ENCODE results near the gene ALG9.

The ALG9 gene

GRCh38 chr11:111910676-111911562 lies 39.5 kb upstream of the ALG9 start:
- no peak for DNase-seq (ENCODE audit: low read depth)
- H3K4me3 ChIP-seq (ENCODE audit: control insufficient read depth, low read depth, low read length) = no peak overlapping the region
- no peak for TF ChIP-seq CTCF (conservative IDR thresholded peaks at IDR 0.05; ENCODE audit: control insufficient read depth, insufficient read depth, low read depth, low read length)

- DNase-seq (ENCODE audit: low read depth) = no peak
- TF ChIP-seq CTCF (conservative IDR thresholded peaks at IDR 0.05; ENCODE audit: control insufficient read depth, insufficient read depth, low read depth, low read length) = no peak
- H3K4me3 ChIP-seq (ENCODE audit: control insufficient read depth, low read depth, low read length) = no peak overlapping the region
Observed at GRCh38 chr11:111909378-111909777, 38.0 kb upstream of the ALG9 start.

GRCh38 chr11:111908639-111909305 lies 37.4 kb upstream of the ALG9 start:
- no peak overlapping the region for H3K4me3 ChIP-seq (ENCODE audit: control insufficient read depth, low read depth, low read length)
- TF ChIP-seq CTCF (conservative IDR thresholded peaks at IDR 0.05; ENCODE audit: control insufficient read depth, insufficient read depth, low read depth, low read length) = no peak
- DNase-seq (ENCODE audit: low read depth) = no peak

- TF ChIP-seq CTCF (conservative IDR thresholded peaks at IDR 0.05; ENCODE audit: control insufficient read depth, insufficient read depth, low read depth, low read length) = no peak
- no peak for DNase-seq (ENCODE audit: low read depth)
- H3K4me3 ChIP-seq (ENCODE audit: control insufficient read depth, low read depth, low read length) = no peak overlapping the region
Observed at GRCh38 chr11:111906680-111907079, 35.3 kb upstream of the ALG9 start.

GRCh38 chr11:111905411-111905810 lies 34.0 kb upstream of the ALG9 start:
- no peak for DNase-seq (ENCODE audit: low read depth)
- H3K4me3 ChIP-seq (ENCODE audit: control insufficient read depth, low read depth, low read length) = no peak overlapping the region
- no peak for TF ChIP-seq CTCF (conservative IDR thresholded peaks at IDR 0.05; ENCODE audit: control insufficient read depth, insufficient read depth, low read depth, low read length)

GRCh38 chr11:111886844-111887243 lies 15.5 kb upstream of the ALG9 start:
- DNase-seq (ENCODE audit: low read depth) = no peak
- TF ChIP-seq CTCF (conservative IDR thresholded peaks at IDR 0.05; ENCODE audit: control insufficient read depth, insufficient read depth, low read depth, low read length) = no peak
- H3K4me3 ChIP-seq (ENCODE audit: control insufficient read depth, low read depth, low read length) = no peak overlapping the region

Data from fibroblast of mammary gland (primary cell).